GM23248 (cell line): ENCODE results near the gene SUGCT. TPM values are rescaled to one million over a fixed set of nuclear protein-coding genes. Genes with fewer than 3 reads are reported as not detected.

Experiments
- DNase-seq: peaks from one replicate; pipeline ENCODE4 v3.0.0-alpha.2; 2015
- H2AFZ ChIP-seq: fragments of 200-600 bp; sonication (generic); 2 replicates; pipeline ENCODE4 v1.6.1; 2016; ENCODE audit warnings: antibody characterized with exemption
- H3F3A ChIP-seq: fragments of 200-600 bp; sonication (generic); 2 replicates; pipeline ENCODE4 v1.6.1; 2016; ENCODE audit warnings: mild to moderate bottlenecking, antibody characterized with exemption, mixed run types; ENCODE audit not compliant: insufficient read depth
- H3K27ac ChIP-seq: fragments of 200-600 bp; sonication (generic); 2 replicates; pipeline ENCODE4 v1.5.1; 2016; ENCODE audit warnings: mild to moderate bottlenecking
- H3K27me3 ChIP-seq: fragments of 200-600 bp; sonication (generic); replicated peaks from 2 replicates; pipeline ENCODE4 v1.6.1; 2016; ENCODE audit warnings: mild to moderate bottlenecking; ENCODE audit not compliant: insufficient read depth
- H3K36me3 ChIP-seq: fragments of 200-600 bp; sonication (generic); 2 replicates; pipeline ENCODE4 v1.6.1; 2016; ENCODE audit warnings: low read depth, mild to moderate bottlenecking
- H3K4me1 ChIP-seq: fragments of 200-600 bp; sonication (generic); 2 replicates; pipeline ENCODE4 v1.6.1; 2016; ENCODE audit warnings: mild to moderate bottlenecking; ENCODE audit not compliant: insufficient read depth
- H3K4me2 ChIP-seq: fragments of 200-600 bp; sonication (generic); one replicate; pipeline ENCODE4 v1.6.1; 2016; ENCODE audit warnings: mild to moderate bottlenecking; ENCODE audit not compliant: unreplicated experiment
- H3K4me3 ChIP-seq: fragments of 200-600 bp; sonication (generic); 2 replicates; pipeline ENCODE4 v1.5.1; 2016; ENCODE audit warnings: mild to moderate bottlenecking
- H3K79me2 ChIP-seq: fragments of 200-600 bp; sonication (generic); 2 replicates; pipeline ENCODE4 v1.6.1; 2016; ENCODE audit warnings: mild to moderate bottlenecking; ENCODE audit not compliant: insufficient read depth
- H3K9ac ChIP-seq: fragments of 200-600 bp; sonication (generic); 2 replicates; pipeline ENCODE4 v1.6.1; 2016; ENCODE audit warnings: mild to moderate bottlenecking
- H3K9me2 ChIP-seq: fragments of 200-600 bp; sonication (generic); 2 replicates; pipeline ENCODE4 v1.6.1; 2016; ENCODE audit warnings: mixed run types, mild to moderate bottlenecking, moderate library complexity; ENCODE audit not compliant: insufficient read depth
- H3K9me3 ChIP-seq: fragments of 200-600 bp; sonication (generic); one replicate; pipeline ENCODE4 v1.6.1; 2017; ENCODE audit warnings: low read depth
- H4K20me1 ChIP-seq: fragments of 200-600 bp; sonication (generic); 2 replicates; pipeline ENCODE4 v1.6.0; 2016; ENCODE audit not compliant: insufficient read depth
- EZH2 ChIP-seq: fragments of 200-600 bp; sonication (generic); IDR thresholded peaks from 2 replicates; pipeline ENCODE4 v1.6.1; 2018; ENCODE audit warnings: antibody characterized with exemption, mild to moderate bottlenecking; ENCODE audit not compliant: insufficient read depth, poor library complexity, severe bottlenecking
- EZH2phosphoT487 ChIP-seq: fragments of 200-600 bp; sonication (generic); IDR thresholded peaks from 2 replicates; pipeline ENCODE4 v1.6.1; 2018; ENCODE audit warnings: antibody characterized with exemption, moderate library complexity, mild to moderate bottlenecking, low read depth; ENCODE audit not compliant: insufficient read depth
- whole genome bisulfite sequencing, 2 experiments: methylation state at CpG; one replicate each; pipeline ENCODE4 v1.1.6; 2015 to 2017; ENCODE audit warnings: low lambda C conversion rate in 2 of 2, low coverage in 1 of 2; ENCODE audit errors: missing lambda C conversion rate in 2 of 2; 5-methylcytosine and 5-hydroxymethylcytosine counted together
- in situ Hi-C: fragments of 300-500 bp; cut with MboI; formaldehyde crosslinking; loops from 2 replicates; pipeline ENCODE4 v1.15.0; 2020
- polyA plus RNA-seq: library from polyadenylated mRNA; unstranded; fragments of >200 nt; fragmentation: Nextera tagmentation; extraction: Ambion mirVana; gene quantifications from 2 replicates; pipeline ENCODE4 v1.2.1, GENCODE V29; 2016
- total RNA-seq: library from RNA; depleted of rRNA; stranded (reverse); fragments of >200 nt; shearing (Covaris generic); gene quantifications from 2 replicates; pipeline ENCODE4 v1.2.3, GENCODE V29; 2014

Gene SUGCT
- total and polyA plus RNA-seq, 2 experiments from 2014 or later, result 2.2 to 7.1 TPM

GRCh38 chr7:40507166-40507565 is 372.4 kb downstream of the SUGCT start:
- Histone ChIP-seq H3K9ac (no peak overlapping the region), H3K4me2 (no peak overlapping the region), H2AFZ (no peak overlapping the region), H3K9me2 (no peaks in the 10 kb centered on the region), H3F3A (no peaks in the 10 kb centered on the region), H3K9me3 (peaks cover 8% of the 10 kb centered on the region), H3K4me3 (no peak overlapping the region), H3K27ac (no peak overlapping the region), H4K20me1 (no peaks in the 10 kb centered on the region), H3K36me3 (no peaks in the 10 kb centered on the region), H3K4me1 (no peaks in the 10 kb centered on the region), H3K79me2 (no peaks in the 10 kb centered on the region), H3K27me3 (no peaks in the 10 kb centered on the region)
- TF ChIP-seq EZH2, result no peak
- no peak for TF ChIP-seq EZH2phosphoT487
- WGBS, 2 experiments, result 73% methylated on average over 6 of the region's 6 CpGs
- DNase-seq, result peak; percentile 17
- in situ Hi-C loops, result no loop called here

GRCh38 chr7:40509287-40509996 is 374.6 kb downstream of the SUGCT start:
- TF ChIP-seq EZH2phosphoT487 (no peak), EZH2 (no peak)
- no peaks in the 10 kb centered on the region for H4K20me1 ChIP-seq
- H3K9me2 ChIP-seq, result no peaks in the 10 kb centered on the region
- no peak overlapping the region for H3K4me2 ChIP-seq
- no peaks in the 10 kb centered on the region for H3K36me3 ChIP-seq
- no peak overlapping the region for H3K4me3 ChIP-seq
- no peaks in the 10 kb centered on the region for H3F3A ChIP-seq
- H3K9me3 ChIP-seq, result peaks cover 8% of the 10 kb centered on the region
- WGBS, 2 experiments, result 83 to 88% methylated on average over 4 of the region's 4 CpGs
- H3K9ac ChIP-seq, result no peak overlapping the region
- H3K79me2 ChIP-seq, result no peaks in the 10 kb centered on the region
- in situ Hi-C loops, result no loop called here
- H2AFZ ChIP-seq, result no peak overlapping the region
- DNase-seq, result no peak
- H3K27ac ChIP-seq, result no peak overlapping the region
- H3K4me1 ChIP-seq, result no peaks in the 10 kb centered on the region
- no peaks in the 10 kb centered on the region for H3K27me3 ChIP-seq

- no peaks in the 10 kb centered on the region for H3K79me2 ChIP-seq
- H3K27me3 ChIP-seq, result no peaks in the 10 kb centered on the region
- WGBS, 2 experiments, result 0 to 3% methylated on average over 1 of the region's 1 CpG
- H2AFZ ChIP-seq, result no peak overlapping the region
- no peaks in the 10 kb centered on the region for H3K9me3 ChIP-seq
- H3K27ac ChIP-seq, result no peak overlapping the region
- no peak overlapping the region for H3K4me3 ChIP-seq
- H3K9me2 ChIP-seq, result no peaks in the 10 kb centered on the region; the same call in 1 of the 2 replicates
- TF ChIP-seq EZH2phosphoT487 (no peak), EZH2 (no peak)
- H3F3A ChIP-seq, result no peaks in the 10 kb centered on the region
- H3K9ac ChIP-seq, result no peak overlapping the region
- H3K4me2 ChIP-seq, result no peak overlapping the region
- in situ Hi-C loops, result no loop called here
- H3K4me1 ChIP-seq, result 0 out of 2 replicates have a peak, but pooled peaks cover 4% of the 10 kb centered on the region
- no peaks in the 10 kb centered on the region for H4K20me1 ChIP-seq
- peak; percentile 63 for DNase-seq
- no peaks in the 10 kb centered on the region for H3K36me3 ChIP-seq
Observed at GRCh38 chr7:40516376-40516775, 381.6 kb downstream of the SUGCT start.

- no peaks in the 10 kb centered on the region; the same call in 1 of the 2 replicates for H3K9me2 ChIP-seq
- TF ChIP-seq EZH2, result no peak
- TF ChIP-seq EZH2phosphoT487, result no peak
- H3K79me2 ChIP-seq, result no peaks in the 10 kb centered on the region
- in situ Hi-C loops, result no loop called here
- no peak overlapping the region for H3K9ac ChIP-seq
- no peak overlapping the region for H2AFZ ChIP-seq
- H3K4me1 ChIP-seq, result 0 out of 2 replicates have a peak, but pooled peaks cover 4% of the 10 kb centered on the region
- no peaks in the 10 kb centered on the region for H3K27me3 ChIP-seq
- H3K4me3 ChIP-seq, result no peak overlapping the region
- no peak overlapping the region for H3K4me2 ChIP-seq
- no peak overlapping the region for H3K27ac ChIP-seq
- no peaks in the 10 kb centered on the region for H3K9me3 ChIP-seq
- no peaks in the 10 kb centered on the region for H3K36me3 ChIP-seq
- 97 to 99% methylated on average over 3 of the region's 3 CpGs for WGBS, 2 experiments
- H3F3A ChIP-seq, result no peaks in the 10 kb centered on the region
- H4K20me1 ChIP-seq, result no peaks in the 10 kb centered on the region
- no peak for DNase-seq
Observed at GRCh38 chr7:40519009-40519408, 384.2 kb downstream of the SUGCT start.
